ENCODE measurements around the gene UGGT1. TPM values are rescaled to one million over a fixed set of nuclear protein-coding genes. Genes with fewer than 3 reads are reported as not detected.

UGGT1 gene
- total RNA-seq, 1 experiment from 2014 or later = 51.8 TPM

- no peak overlapping the region for H2AFZ ChIP-seq (ENCODE audit: low read depth, low read length, poor library complexity, severe bottlenecking)
- TF ChIP-seq ELF1 (IDR thresholded peaks at IDR 0.05; ENCODE audit: borderline replicate concordance, low read depth) (no peak), REST (IDR thresholded peaks at IDR 0.05; ENCODE audit: low read depth) (no peak), RAD21 (IDR thresholded peaks at IDR 0.05; ENCODE audit: low read depth) (no peak), YY1 (IDR thresholded peaks at IDR 0.05; ENCODE audit: extremely low read depth, insufficient replicate concordance, low read depth, low read length) (no peak), CEBPB (IDR thresholded peaks at IDR 0.05; ENCODE audit: low read depth) (no peak), POLR2A (IDR thresholded peaks at IDR 0.05; ENCODE audit: borderline replicate concordance, extremely low read depth, insufficient read depth, insufficient read length) (no peak), EGR1 (IDR thresholded peaks at IDR 0.05; ENCODE audit: low read depth) (no peak), ZBTB33 (IDR thresholded peaks at IDR 0.05; ENCODE audit: extremely low read depth, insufficient replicate concordance, low read length) (no peak), SRF (IDR thresholded peaks at IDR 0.05; ENCODE audit: low read depth) (no peak), FOSL1 (IDR thresholded peaks at IDR 0.05; ENCODE audit: low read depth) (no peak), EZH2phosphoT487 (IDR thresholded peaks at IDR 0.05; ENCODE audit: borderline replicate concordance) (no peak), EZH2 (IDR thresholded peaks at IDR 0.05) (no peak), MAX (IDR thresholded peaks at IDR 0.05) (no peak), JUND (IDR thresholded peaks at IDR 0.05) (no peak)
- ChIA-PET CTCF (interaction anchor here (1.1 kb wide), 1 partner anchor 16 kb away, joined by 3 read pairs; no protein-coding TSS in a partner anchor), POLR2A (no interaction called here), RAD21 (ENCODE audit: low non-redundant PET in 1 of 2, low total read pairs in 2 of 2, uncharacterized antibody in 2 of 2, unreplicated experiment in 2 of 2) (no interaction called here)
- H3K36me3 ChIP-seq (ENCODE audit: control insufficient read depth in 1 of 2, insufficient read depth in 2 of 2, low read length in 2 of 2) = no peaks in the 10 kb centered on the region
- H3K27ac ChIP-seq (ENCODE audit: low read depth, low read length) = no peak overlapping the region
- no peak overlapping the region for H3K4me2 ChIP-seq (ENCODE audit: low read length)
- H4K20me1 ChIP-seq (ENCODE audit: insufficient read depth) = no peaks in the 10 kb centered on the region
- H3K27me3 ChIP-seq (ENCODE audit: insufficient read depth, low read length) = no peaks in the 10 kb centered on the region
- no peaks in the 10 kb centered on the region for H3K79me2 ChIP-seq (ENCODE audit: insufficient read depth, low read length)
- peaks cover 3 to 9% of the 10 kb centered on the region in 2 experiments; a peak in 3 of 4 replicates for H3K4me1 ChIP-seq (ENCODE audit: control insufficient read depth in 1 of 2, insufficient read depth in 2 of 2, low read length in 2 of 2)
- intact Hi-C loops (cut with micrococcal nuclease) = no loop called here
- no peak overlapping the region for H3K9ac ChIP-seq (ENCODE audit: low read length)
- ATAC-seq (no peak), DNase-seq (ENCODE audit: low read depth, low spot score) (no peak)
- H3K4me3 ChIP-seq (replicated peaks in 1 of 2; ENCODE audit: low read depth in 1 of 2, low read length in 2 of 2) = no peak overlapping the region
- H3K9me3 ChIP-seq (ENCODE audit: control insufficient read depth in 1 of 2, insufficient read depth in 1 of 2, low read depth in 1 of 2, low read length in 2 of 2) = no peaks in the 10 kb centered on the region
- no peaks in the 10 kb centered on the region for H3K9me2 ChIP-seq (ENCODE audit: insufficient read depth)
- BruUV-seq (replicated peaks) = no TSS peak
Measured at GRCh38 chr2:128234613-128235012, 143.6 kb downstream of the UGGT1 start.

Data from HCT116 (cell line).